Sigmoid colon (tissue), 4 donors: ENCODE results near the gene ZNF853.

Experiments used
- EP300 ChIP-seq, 4 donors: sonication (generic); formaldehyde crosslinking; IDR thresholded peaks; one replicate each; pipeline ENCODE4 v1.6.1; 2017; ENCODE audit warnings: antibody characterized with exemption in 4 of 4
- POLR2A ChIP-seq, 2 donors: fragments of 450-650 bp; IDR thresholded peaks; one replicate each; pipeline ENCODE4 v1.6.1; 2016; ENCODE audit warnings: antibody characterized with exemption in 2 of 2, mild to moderate bottlenecking in 2 of 2, moderate library complexity in 2 of 2
- POLR2AphosphoS5 ChIP-seq, 4 donors: sonication (generic); formaldehyde crosslinking; IDR thresholded peaks; one replicate each; pipeline ENCODE4 v1.6.1; 2017; ENCODE audit warnings: antibody characterized with exemption in 4 of 4
- TF ChIP-seq, protein P1 (sequence below), 4 experiments: fragments of 450-650 bp in 3 of 4; fragments of 200-600 bp in 1 of 4; IDR thresholded peaks; one replicate each; pipeline ENCODE4 v1.5.1; 2016 to 2019; ENCODE audit warnings: antibody characterized with exemption in 4 of 4, mild to moderate bottlenecking in 3 of 4, moderate library complexity in 2 of 4

DNA sequence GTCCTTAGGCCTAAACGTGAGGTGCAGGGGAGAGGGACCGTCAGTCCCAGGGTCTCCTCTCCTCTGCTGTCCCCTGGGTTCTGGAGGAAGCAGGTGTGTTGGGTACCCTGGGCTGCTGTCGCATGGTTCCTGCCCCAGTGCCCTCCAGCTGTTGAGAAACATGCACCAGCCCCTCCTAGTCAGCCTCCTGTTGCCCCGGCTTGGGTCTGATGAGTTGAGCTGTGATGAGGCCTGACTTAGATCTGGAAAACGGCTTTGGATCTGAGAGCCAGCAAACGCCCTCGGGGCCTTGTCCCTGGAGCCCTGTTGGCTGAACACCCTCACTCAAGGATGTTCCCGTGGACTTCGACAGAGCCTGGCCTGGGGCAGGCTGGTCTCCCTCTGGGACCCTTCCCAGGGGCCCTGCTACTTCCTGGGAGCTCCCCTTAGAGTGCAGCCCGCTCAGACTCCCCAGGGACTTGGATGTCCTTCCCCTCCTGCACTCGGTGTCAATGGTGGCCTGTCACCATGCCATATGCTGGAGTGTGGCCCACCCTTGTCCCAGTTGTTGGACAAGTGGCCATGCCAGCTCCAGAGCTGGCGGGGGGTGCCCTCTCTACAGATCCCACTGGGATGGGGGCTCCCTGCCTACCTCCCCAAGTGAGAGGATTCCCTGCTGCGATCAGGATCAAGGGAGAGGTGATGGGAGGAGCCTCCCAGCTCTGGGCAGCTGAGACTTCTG lies 34.0 kb downstream of the ZNF853 start:
- TF ChIP-seq POLR2A (IDR thresholded peaks at IDR 0.05) (no peak), EP300 (IDR thresholded peaks at IDR 0.05) (no peak), POLR2AphosphoS5 (IDR thresholded peaks at IDR 0.05) (no peak)
- TF ChIP-seq, protein P1, sequence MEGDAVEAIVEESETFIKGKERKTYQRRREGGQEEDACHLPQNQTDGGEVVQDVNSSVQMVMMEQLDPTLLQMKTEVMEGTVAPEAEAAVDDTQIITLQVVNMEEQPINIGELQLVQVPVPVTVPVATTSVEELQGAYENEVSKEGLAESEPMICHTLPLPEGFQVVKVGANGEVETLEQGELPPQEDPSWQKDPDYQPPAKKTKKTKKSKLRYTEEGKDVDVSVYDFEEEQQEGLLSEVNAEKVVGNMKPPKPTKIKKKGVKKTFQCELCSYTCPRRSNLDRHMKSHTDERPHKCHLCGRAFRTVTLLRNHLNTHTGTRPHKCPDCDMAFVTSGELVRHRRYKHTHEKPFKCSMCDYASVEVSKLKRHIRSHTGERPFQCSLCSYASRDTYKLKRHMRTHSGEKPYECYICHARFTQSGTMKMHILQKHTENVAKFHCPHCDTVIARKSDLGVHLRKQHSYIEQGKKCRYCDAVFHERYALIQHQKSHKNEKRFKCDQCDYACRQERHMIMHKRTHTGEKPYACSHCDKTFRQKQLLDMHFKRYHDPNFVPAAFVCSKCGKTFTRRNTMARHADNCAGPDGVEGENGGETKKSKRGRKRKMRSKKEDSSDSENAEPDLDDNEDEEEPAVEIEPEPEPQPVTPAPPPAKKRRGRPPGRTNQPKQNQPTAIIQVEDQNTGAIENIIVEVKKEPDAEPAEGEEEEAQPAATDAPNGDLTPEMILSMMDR (IDR thresholded peaks at IDR 0.05), result no peak
